Endothelial cell of umbilical vein (primary cell): ENCODE measurements around the gene JAG2.

Experiments used
- CTCF ChIP-seq, 2 donors: IDR thresholded peaks; 1 replicate in 1 of 2; 2 replicates in 1 of 2; pipeline ENCODE4 v1.5.1; 2011; ENCODE audit warnings: low read length in 2 of 2, mild to moderate bottlenecking in 2 of 2, moderate library complexity in 2 of 2, control low read depth in 1 of 2, inconsistent platforms in 1 of 2, low read depth in 1 of 2; ENCODE audit not compliant: insufficient read depth in 1 of 2; ENCODE audit errors: extremely low read depth in 1 of 2
- MYC ChIP-seq: IDR thresholded peaks from one replicate; pipeline ENCODE4 v1.6.1; 2011; ENCODE audit warnings: mild to moderate bottlenecking, low read depth, low read length
- POLR2A ChIP-seq: IDR thresholded peaks from 2 replicates; pipeline ENCODE4 v1.6.1; 2012; ENCODE audit warnings: low read depth, mild to moderate bottlenecking, control low read depth, low read length
- POLR2AphosphoS5 ChIP-seq: IDR thresholded peaks from 2 replicates; pipeline ENCODE4 v1.6.1; 2012; ENCODE audit warnings: low read depth, mild to moderate bottlenecking, control low read depth, low read length, moderate library complexity; ENCODE audit not compliant: insufficient read depth

- TF ChIP-seq CTCF (IDR thresholded peaks at IDR 0.05; ENCODE audit: extremely low read depth in 1 of 2, insufficient read depth in 1 of 2, low read depth in 1 of 2, low read length in 2 of 2) (no peak), POLR2A (no peak), POLR2AphosphoS5 (no peak), MYC (no peak)
These were observed 35.5 kb downstream of the JAG2 start for GRCh38 chr14:105132921-105133654.
